Neuronal stem cell (in vitro differentiated cells): Measurements from ENCODE around the gene STRBP.

Experiments
- DNase-seq: peaks from one replicate; pipeline ENCODE4 v3.0.0-alpha.2; 2013; ENCODE audit warnings: low spot score
- H2AFZ ChIP-seq: one replicate; pipeline ENCODE4 v1.6.1; 2013; ENCODE audit warnings: mild to moderate bottlenecking, low read length, inconsistent platforms
- H2AK5ac ChIP-seq: 2 replicates; pipeline ENCODE4 v1.6.1; 2013; ENCODE audit warnings: low read depth, mild to moderate bottlenecking, inconsistent platforms, low read length, moderate library complexity, mixed read lengths
- H2BK120ac ChIP-seq: 2 replicates; pipeline ENCODE4 v1.6.1; 2013; ENCODE audit warnings: low read depth, mild to moderate bottlenecking, inconsistent platforms, low read length, moderate library complexity, mixed read lengths
- H2BK12ac ChIP-seq: one replicate; pipeline ENCODE4 v1.6.1; 2013; ENCODE audit warnings: low read length, inconsistent platforms
- H2BK15ac ChIP-seq: 2 replicates; pipeline ENCODE4 v1.6.1; 2013; ENCODE audit warnings: mild to moderate bottlenecking, low read length, inconsistent platforms, mixed read lengths
- H2BK5ac ChIP-seq: one replicate; pipeline ENCODE4 v1.6.1; 2013; ENCODE audit warnings: inconsistent platforms, mild to moderate bottlenecking, low read length, moderate library complexity
- H3K14ac ChIP-seq: one replicate; pipeline ENCODE4 v1.6.1; 2013; ENCODE audit warnings: low read length, inconsistent platforms
- H3K18ac ChIP-seq: 2 replicates; pipeline ENCODE4 v1.6.1; 2013; ENCODE audit warnings: low read length, inconsistent platforms
- H3K23ac ChIP-seq: 2 replicates; pipeline ENCODE4 v1.6.1; 2013; ENCODE audit warnings: low read depth, mild to moderate bottlenecking, mixed read lengths, low read length, inconsistent platforms; ENCODE audit not compliant: poor library complexity
- H3K27ac ChIP-seq: replicated peaks from 3 replicates; pipeline ENCODE4 v1.5.1; 2013; ENCODE audit warnings: low read length, inconsistent platforms
- H3K27me3 ChIP-seq, 3 experiments: 2 replicates each; pipeline ENCODE4 v1.6.1; 2013; ENCODE audit warnings: low read length in 3 of 3, mild to moderate bottlenecking in 2 of 3, inconsistent platforms in 1 of 3, low read depth in 1 of 3, mixed read lengths in 1 of 3, moderate library complexity in 1 of 3; ENCODE audit not compliant: control insufficient read depth in 3 of 3, insufficient read depth in 3 of 3
- H3K36me3 ChIP-seq, 2 donors: replicated peaks in 1 of 2; 2 replicates each; pipeline ENCODE4 v1.6.1; 2013; ENCODE audit warnings: low read length in 2 of 2; ENCODE audit not compliant: control insufficient read depth in 2 of 2, insufficient read depth in 2 of 2
- H3K4ac ChIP-seq: 2 replicates; pipeline ENCODE4 v1.6.1; 2013; ENCODE audit warnings: inconsistent platforms, mild to moderate bottlenecking, low read length, moderate library complexity
- H3K4me1 ChIP-seq, 2 donors: 1 replicate in 1 of 2; 2 replicates in 1 of 2; pipeline ENCODE4 v1.6.1; 2013; ENCODE audit warnings: low read length in 2 of 2, low read depth in 1 of 2; ENCODE audit not compliant: control insufficient read depth in 2 of 2, insufficient read depth in 1 of 2
- H3K4me2 ChIP-seq: one replicate; pipeline ENCODE4 v1.6.1; 2013; ENCODE audit warnings: mild to moderate bottlenecking, low read length, inconsistent platforms; ENCODE audit not compliant: insufficient read depth, poor library complexity, severe bottlenecking
- H3K4me3 ChIP-seq, 2 donors: 2 replicates each; pipeline ENCODE4 v1.5.1; 2013; ENCODE audit warnings: low read length in 2 of 2, mild to moderate bottlenecking in 2 of 2, inconsistent platforms in 1 of 2, moderate library complexity in 1 of 2
- H3K79me1 ChIP-seq: one replicate; pipeline ENCODE4 v1.6.1; 2013; ENCODE audit warnings: low read depth, mild to moderate bottlenecking, inconsistent platforms, low read length, moderate library complexity
- H3K9ac ChIP-seq: one replicate; pipeline ENCODE4 v1.6.1; 2013; ENCODE audit warnings: mild to moderate bottlenecking, low read depth, low read length, inconsistent platforms; ENCODE audit not compliant: poor library complexity
- H3K9me3 ChIP-seq, 2 donors: replicated peaks in 1 of 2; 2 replicates each; pipeline versions ENCODE3 to v1.6.1; 2013; ENCODE audit warnings: low read length in 2 of 2, mild to moderate bottlenecking in 2 of 2, inconsistent platforms in 1 of 2, low read depth in 1 of 2, mixed read lengths in 1 of 2, moderate library complexity in 1 of 2; ENCODE audit not compliant: control insufficient read depth in 2 of 2, insufficient read depth in 1 of 2
- H4K8ac ChIP-seq: one replicate; pipeline ENCODE4 v1.6.1; 2013; ENCODE audit warnings: low read depth, mild to moderate bottlenecking, inconsistent platforms, low read length, moderate library complexity
- H4K91ac ChIP-seq: one replicate; pipeline ENCODE4 v1.6.1; 2013; ENCODE audit warnings: low read length, low read depth, mild to moderate bottlenecking, inconsistent platforms; ENCODE audit not compliant: poor library complexity
- WGBS, 2 donors: extraction: QIAGEN DNeasy Blood & Tissue Kit; methylation state at CpG; one replicate each; pipeline ENCODE4 v1.1.7; 2013; ENCODE audit warnings: missing lambda C conversion rate in 2 of 2, mixed read lengths in 1 of 2; ENCODE audit not compliant: insufficient read length in 2 of 2, insufficient replicate concordance in 1 of 2; ENCODE audit errors: extremely low coverage in 2 of 2; 5-methylcytosine and 5-hydroxymethylcytosine counted together

STRBP gene

DNA sequence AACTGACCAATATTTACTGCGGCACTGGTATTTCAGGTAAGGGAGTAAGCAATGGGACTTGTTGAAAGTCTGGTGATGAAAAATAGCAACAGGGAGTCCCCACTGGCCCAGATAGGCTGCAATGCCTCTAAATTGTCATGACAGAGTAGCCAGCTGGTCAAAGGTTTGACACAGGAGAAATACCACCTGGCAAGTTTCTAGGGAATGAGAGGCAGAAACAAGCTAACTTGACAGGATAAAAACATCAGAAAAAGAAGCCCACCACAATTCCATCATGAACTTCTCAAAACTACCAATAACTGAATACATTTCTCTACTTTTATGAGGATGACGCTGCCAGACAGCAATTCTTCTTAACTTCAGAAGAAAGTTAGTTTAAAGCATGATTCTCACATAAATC is 99.8 kb downstream of the STRBP start:
- WGBS, 2 donors = no CpG with 5 or more reads among the region's 2 CpGs
- H3K9me3 ChIP-seq = no peaks in the 10 kb centered on the region
- H3K9ac ChIP-seq = no peak overlapping the region
- no peak overlapping the region for H3K4me2 ChIP-seq
- H3K79me1 ChIP-seq = no peaks in the 10 kb centered on the region
- no peak overlapping the region for H2BK120ac ChIP-seq
- H3K27ac ChIP-seq = no peak overlapping the region
- H4K91ac ChIP-seq = no peak overlapping the region
- H2AFZ ChIP-seq = no peak overlapping the region
- H3K4ac ChIP-seq = no peak overlapping the region
- H3K4me3 ChIP-seq = no peak overlapping the region
- no peak overlapping the region for H2AK5ac ChIP-seq
- no peak overlapping the region for H3K18ac ChIP-seq
- H3K4me1 ChIP-seq = no peaks in the 10 kb centered on the region
- H2BK15ac ChIP-seq = no peak overlapping the region
- H3K23ac ChIP-seq = no peak overlapping the region
- DNase-seq = no peak
- H3K27me3 ChIP-seq = no peaks in the 10 kb centered on the region
- no peak overlapping the region for H2BK5ac ChIP-seq
- H3K36me3 ChIP-seq = peaks cover 0 to 9% of the 10 kb centered on the region in 2 donors
- H4K8ac ChIP-seq = no peak overlapping the region
- H2BK12ac ChIP-seq = no peak overlapping the region
- H3K14ac ChIP-seq = no peak overlapping the region

DNA sequence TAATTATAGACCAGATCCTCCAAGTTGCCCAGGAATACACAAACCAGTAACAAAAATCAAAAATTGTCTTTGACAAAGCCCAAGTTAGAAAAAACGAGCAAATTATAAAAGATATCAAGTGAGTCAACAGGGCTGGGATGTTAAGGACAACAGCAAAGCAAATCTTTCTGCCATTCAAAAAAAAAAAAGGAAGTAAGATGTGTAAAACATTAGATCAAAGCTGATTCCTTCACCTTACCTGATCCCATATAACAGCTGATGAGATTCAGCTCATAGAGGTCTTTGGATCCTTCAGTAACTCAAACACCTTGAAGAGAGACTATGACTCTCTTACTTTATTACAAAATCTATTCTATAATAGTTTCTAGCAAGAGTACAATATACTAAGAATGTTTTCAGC is 100.9 kb downstream of the STRBP start:
- Histone ChIP-seq H2AFZ (no peak overlapping the region), H3K36me3 (peaks cover 0 to 4% of the 10 kb centered on the region in 2 donors), H3K4me1 (no peaks in the 10 kb centered on the region), H3K9me3 (no peaks in the 10 kb centered on the region), H3K18ac (no peak overlapping the region), H3K27me3 (no peaks in the 10 kb centered on the region), H2AK5ac (no peak overlapping the region), H3K4me3 (no peak overlapping the region), H3K23ac (no peak overlapping the region), H2BK5ac (no peak overlapping the region), H3K4me2 (no peak overlapping the region), H2BK12ac (no peak overlapping the region), H3K14ac (no peak overlapping the region), H3K79me1 (no peaks in the 10 kb centered on the region), H2BK15ac (no peak overlapping the region), H3K4ac (no peak overlapping the region), H2BK120ac (no peak overlapping the region), H4K91ac (no peak overlapping the region), H3K9ac (no peak overlapping the region), H4K8ac (no peak overlapping the region), H3K27ac (no peak overlapping the region)
- no peak for DNase-seq
- WGBS, 2 donors = no CpG with 5 or more reads among the region's 1 CpG

DNA sequence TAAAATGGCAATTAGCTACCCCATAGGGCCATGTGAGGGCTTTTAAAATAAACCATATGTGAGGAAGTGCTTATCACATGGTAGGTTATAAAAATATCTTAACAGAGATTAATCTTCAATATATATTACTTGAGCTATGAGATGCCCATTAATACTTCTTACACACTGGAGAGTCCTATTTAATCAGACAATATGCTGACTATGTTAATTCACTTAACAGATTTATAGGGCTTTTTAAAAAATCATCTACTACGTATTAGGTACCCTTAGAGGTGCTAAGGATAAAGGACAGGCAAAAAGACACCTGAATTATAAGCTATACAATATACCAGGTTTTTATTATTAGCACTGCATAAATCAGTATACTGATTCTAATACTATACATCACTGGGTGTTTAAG is 102.6 kb downstream of the STRBP start:
- Histone ChIP-seq H3K4me3 (no peak overlapping the region), H3K9me3 (no peaks in the 10 kb centered on the region), H3K14ac (no peak overlapping the region), H2BK5ac (no peak overlapping the region), H3K27ac (no peak overlapping the region), H3K79me1 (no peaks in the 10 kb centered on the region), H3K4ac (no peak overlapping the region), H2BK15ac (no peak overlapping the region), H3K9ac (no peak overlapping the region), H2AK5ac (no peak overlapping the region), H3K4me2 (no peak overlapping the region), H2AFZ (no peak overlapping the region), H4K91ac (no peak overlapping the region), H3K4me1 (no peaks in the 10 kb centered on the region), H4K8ac (no peak overlapping the region), H3K36me3 (no peaks in the 10 kb centered on the region), H3K23ac (no peak overlapping the region), H2BK120ac (no peak overlapping the region), H3K27me3 (no peaks in the 10 kb centered on the region), H2BK12ac (no peak overlapping the region), H3K18ac (no peak overlapping the region)
- whole genome bisulfite sequencing, 2 donors = no CpG with 5 or more reads among the region's 1 CpG
- DNase-seq = no peak

DNA sequence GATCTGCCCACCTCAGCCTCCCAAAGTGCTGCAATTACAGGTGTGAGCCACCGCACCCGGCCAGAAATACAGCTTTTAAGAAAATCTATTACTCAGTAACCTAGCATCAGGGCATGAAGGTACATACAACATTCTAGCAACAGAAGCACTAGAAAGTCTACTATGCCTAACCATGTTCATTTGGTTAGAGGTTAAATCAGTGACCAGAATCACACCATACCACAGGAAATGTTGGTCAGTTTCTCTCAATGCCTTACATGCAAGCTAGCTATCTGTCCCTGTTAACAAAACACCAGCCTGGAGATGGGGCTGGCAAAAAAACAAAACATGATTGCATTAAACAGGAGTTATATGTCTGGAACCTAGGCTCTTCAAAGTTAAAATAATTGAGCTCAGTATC is 104.1 kb downstream of the STRBP start:
- H4K91ac ChIP-seq = no peak overlapping the region
- no peak for DNase-seq

More for the DNA sequence above, 104.1 kb downstream of the STRBP start:
- H3K27ac ChIP-seq = no peak overlapping the region
- no peaks in the 10 kb centered on the region for H3K79me1 ChIP-seq
- no CpG with 5 or more reads among the region's 2 CpGs for WGBS, 2 donors
- no peak overlapping the region for H2BK120ac ChIP-seq
- no peak overlapping the region for H3K4ac ChIP-seq
- no peaks in the 10 kb centered on the region for H3K4me1 ChIP-seq
- no peak overlapping the region for H3K14ac ChIP-seq
- no peak overlapping the region for H2BK15ac ChIP-seq
- H3K23ac ChIP-seq = no peak overlapping the region
- H2AFZ ChIP-seq = no peak overlapping the region
- no peak overlapping the region for H3K4me2 ChIP-seq
- H3K9me3 ChIP-seq = no peaks in the 10 kb centered on the region
- H3K36me3 ChIP-seq = no peaks in the 10 kb centered on the region
- H2BK12ac ChIP-seq = no peak overlapping the region
- no peak overlapping the region for H2AK5ac ChIP-seq
- H3K18ac ChIP-seq = no peak overlapping the region
- no peak overlapping the region for H3K9ac ChIP-seq
- no peaks in the 10 kb centered on the region for H3K27me3 ChIP-seq
- no peak overlapping the region for H4K8ac ChIP-seq
- H3K4me3 ChIP-seq = no peak overlapping the region
- H2BK5ac ChIP-seq = no peak overlapping the region
